Kidney glomerular epithelial cell (primary cell): ENCODE data around the gene ZNF423.

Experiments used
- DNase-seq: peaks from one replicate; lab custom pipeline; 2025; lab: John Stamatoyannopoulos, UW

ZNF423 gene

DNA sequence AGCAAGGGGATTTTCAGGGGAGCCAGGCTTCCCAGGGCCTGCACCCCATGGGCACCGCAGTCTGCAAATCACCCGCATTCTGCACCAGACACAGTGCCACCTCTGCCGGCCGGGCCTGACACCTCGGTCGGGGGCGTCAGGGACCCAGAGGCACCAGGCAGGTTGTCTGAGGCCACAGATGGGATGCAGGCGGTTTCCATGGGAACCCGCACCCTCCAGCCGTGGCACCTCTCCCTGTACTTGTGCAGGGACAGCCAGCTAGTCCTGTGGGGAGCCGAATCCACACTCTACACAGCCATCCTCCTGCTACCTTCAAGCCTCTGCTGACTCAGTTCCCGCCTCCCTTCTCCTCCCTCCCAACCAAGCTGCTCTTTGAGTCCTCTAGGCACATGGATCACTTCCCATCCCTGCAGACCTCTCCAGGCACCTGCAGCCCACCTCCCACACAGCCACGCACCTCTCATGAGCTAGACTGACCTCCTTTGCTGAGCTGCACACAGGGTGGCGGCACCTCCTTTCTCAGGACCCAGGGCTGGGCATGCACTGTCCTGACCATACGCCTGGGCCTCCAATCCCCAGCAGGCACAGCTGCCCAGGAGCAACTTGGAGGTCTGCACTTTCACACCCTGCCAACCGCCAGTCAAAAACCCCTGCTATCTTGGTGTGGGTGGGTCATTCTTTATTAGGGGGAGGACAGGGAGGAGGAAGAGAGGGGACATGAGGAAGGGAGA lies 362.9 kb downstream of the ZNF423 start:
- DNase-seq = no peak

DNA sequence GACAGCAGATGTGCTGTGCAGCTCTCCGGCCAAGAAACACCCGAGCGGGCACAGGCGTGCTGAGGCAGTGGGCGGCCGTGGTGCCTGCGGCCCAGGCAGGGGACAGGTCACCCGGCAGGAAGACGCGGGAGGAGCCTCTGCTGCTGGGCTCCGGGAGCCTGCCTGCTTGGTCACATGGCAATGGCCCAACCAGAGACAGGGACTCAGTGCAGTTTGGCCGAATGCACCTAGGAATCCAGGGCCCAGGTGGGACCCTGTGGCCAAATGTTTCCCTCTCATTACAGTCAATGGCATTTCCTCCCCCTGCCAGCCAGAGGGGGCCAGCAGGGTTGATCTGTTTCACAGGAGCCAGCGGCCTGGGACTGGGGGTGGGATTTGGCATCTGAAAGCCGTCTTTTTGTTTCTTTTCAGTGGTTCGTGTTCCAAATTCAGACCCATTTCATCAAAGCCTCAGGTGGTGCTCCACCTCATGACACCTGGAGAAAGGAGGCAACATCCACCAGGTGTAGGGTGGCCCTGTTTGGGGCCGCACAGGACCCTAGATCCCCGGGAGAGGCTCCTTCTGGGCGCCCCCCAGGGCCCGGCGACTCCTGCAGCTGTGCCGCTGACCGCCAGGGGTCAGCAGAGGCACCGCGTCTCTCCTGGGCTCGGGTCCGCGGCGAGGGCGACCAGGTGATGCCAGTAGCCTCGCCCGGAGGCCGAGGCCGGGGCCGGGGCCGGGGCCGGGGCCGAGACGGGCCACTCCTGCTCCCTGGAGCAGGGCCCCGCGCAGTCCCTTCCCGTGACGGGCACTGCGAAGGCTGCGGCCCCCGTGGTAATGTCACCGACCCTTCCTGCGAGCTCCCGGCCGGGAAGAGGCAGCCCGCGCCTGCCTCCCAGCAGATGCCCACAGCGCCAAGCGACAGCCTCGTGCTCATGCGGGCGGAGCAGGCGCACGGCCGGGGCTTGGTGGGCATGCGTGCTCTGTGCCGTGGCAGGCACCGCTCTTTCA lies 363.8 kb downstream of the ZNF423 start:
- DNase-seq = peak; percentile 17

- DNase-seq = no peak
Measured at GRCh38 chr16:49491106-49491670, 364.7 kb downstream of the ZNF423 start.

- DNase-seq = no peak
Measured at GRCh38 chr16:49490321-49490705, 365.6 kb downstream of the ZNF423 start.

GRCh38 chr16:49489686-49490320 lies 366.1 kb downstream of the ZNF423 start:
- DNase-seq = no peak

GRCh38 chr16:49488740-49489525 lies 367.0 kb downstream of the ZNF423 start:
- DNase-seq = no peak

- DNase-seq = no peak
Measured at GRCh38 chr16:49488336-49488735, 367.6 kb downstream of the ZNF423 start.

DNA sequence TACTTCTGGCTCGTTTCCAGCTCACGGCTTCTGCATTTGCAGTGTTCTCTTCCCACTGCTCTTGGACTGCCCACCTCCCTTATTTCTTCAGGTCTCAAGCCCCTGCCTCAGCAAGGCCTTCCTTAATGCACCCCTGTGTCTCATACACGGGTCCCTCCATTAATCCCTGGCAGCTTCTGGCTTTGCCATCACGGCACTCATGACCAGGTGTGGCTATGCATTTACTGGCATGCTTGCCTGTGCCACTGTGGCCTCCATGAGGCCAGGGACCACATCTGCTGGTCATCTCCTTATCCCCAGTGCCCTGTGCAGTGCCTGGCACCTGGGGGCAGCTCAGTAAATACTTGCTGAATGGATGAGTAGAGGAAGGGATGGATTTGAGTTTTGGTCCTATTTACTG lies 368.2 kb downstream of the ZNF423 start:
- DNase-seq = no peak

GRCh38 chr16:49486400-49486799 lies 369.5 kb downstream of the ZNF423 start:
- DNase-seq = no peak

- no peak for DNase-seq
Measured at GRCh38 chr16:49485663-49486062, 370.2 kb downstream of the ZNF423 start.

DNA sequence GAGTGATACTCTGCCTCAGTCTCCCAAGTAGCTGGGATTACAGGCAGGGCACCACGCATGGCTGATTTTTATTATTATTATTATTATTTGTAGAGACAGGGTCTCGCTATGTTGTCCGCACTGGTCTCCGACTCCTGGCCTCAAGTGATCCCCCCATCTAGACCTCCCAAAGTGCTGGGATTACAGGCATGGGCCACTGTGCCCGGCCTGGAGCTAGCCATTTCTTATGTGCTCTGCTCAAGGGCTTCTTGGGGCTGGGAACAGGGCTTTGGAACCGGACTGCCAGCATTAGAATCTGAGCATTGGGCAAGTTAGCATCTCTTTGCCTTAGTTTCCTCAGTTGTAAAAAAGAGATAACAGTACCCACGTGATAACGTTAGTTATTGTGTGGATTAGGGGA lies 371.0 kb downstream of the ZNF423 start:
- no peak for DNase-seq

- no peak for DNase-seq
Measured at GRCh38 chr16:49484451-49484849, 371.5 kb downstream of the ZNF423 start.

- DNase-seq = no peak
Measured at GRCh38 chr16:49483651-49484450, 372.1 kb downstream of the ZNF423 start.

DNA sequence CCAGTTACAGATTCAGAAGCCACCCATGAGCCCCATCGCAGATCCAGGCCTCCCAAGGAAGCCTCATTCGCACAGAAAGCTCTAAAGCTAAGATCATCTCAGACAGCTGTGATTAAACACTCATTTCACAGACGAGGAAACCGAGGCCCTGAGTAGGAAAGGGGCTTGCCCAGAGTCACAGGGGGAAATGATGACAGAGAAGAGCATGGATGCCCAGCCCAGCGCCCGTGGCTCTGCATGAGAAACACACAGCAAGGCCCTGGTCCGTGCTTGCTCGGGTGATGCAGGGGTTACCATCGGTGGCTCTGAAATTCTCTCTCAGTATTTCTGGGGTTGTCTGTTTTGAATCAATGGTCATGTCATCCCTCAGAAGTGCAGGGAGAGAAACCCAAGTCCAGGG lies 372.7 kb downstream of the ZNF423 start:
- DNase-seq = no peak

- no peak for DNase-seq
Measured at GRCh38 chr16:49482690-49483089, 373.2 kb downstream of the ZNF423 start.

DNA sequence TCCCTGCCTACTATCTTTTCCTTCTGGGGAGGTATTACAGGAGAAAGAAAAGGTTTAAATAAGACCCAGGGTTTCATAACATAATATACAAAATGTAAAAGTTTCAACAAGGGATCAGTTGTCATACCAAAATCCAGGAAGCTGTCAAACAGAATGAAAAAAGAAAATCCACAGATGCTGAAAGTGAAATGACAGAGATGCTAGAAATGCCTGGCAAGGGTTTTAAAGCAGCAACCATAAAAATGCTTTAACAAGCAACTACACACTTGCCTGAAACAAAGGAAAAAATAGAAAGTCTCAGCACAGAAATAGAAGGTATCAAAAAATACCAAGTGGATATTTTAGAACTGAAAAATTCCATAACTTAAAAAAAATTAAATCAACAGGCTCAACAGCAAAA lies 377.3 kb downstream of the ZNF423 start:
- no peak for DNase-seq

GRCh38 chr16:49478107-49478506 lies 377.8 kb downstream of the ZNF423 start:
- no peak for DNase-seq

GRCh38 chr16:49477250-49477895 lies 378.5 kb downstream of the ZNF423 start:
- no peak for DNase-seq

- DNase-seq = no peak
Measured at GRCh38 chr16:49474741-49475140, 381.2 kb downstream of the ZNF423 start.

DNA sequence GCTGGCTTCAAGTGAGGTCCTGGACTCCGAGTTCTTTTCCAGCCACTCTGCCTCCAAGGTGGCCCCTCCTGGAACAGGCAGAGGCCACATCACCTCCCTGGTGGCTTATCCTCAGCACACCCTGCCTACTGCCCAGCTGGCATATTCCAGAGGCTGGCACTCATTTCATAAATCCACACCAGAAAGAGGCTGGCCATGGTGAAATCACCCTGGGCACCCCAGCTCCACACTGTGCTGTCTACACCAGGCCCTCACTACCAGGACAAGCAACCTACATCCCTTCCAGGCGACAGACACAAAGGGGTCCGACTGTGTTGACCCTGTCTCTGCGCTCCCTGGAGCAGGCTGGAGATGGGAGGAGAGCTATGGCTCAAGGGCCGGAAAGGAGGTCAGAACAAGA lies 382.1 kb downstream of the ZNF423 start:
- no peak for DNase-seq
